Measurements from ENCODE around the gene TEX48. TPM values are rescaled to one million over a fixed set of nuclear protein-coding genes. Genes with fewer than 3 reads are reported as not detected.

TEX48 gene
- total RNA-seq, 1 experiment from 2014 or later, result not detected

DNA sequence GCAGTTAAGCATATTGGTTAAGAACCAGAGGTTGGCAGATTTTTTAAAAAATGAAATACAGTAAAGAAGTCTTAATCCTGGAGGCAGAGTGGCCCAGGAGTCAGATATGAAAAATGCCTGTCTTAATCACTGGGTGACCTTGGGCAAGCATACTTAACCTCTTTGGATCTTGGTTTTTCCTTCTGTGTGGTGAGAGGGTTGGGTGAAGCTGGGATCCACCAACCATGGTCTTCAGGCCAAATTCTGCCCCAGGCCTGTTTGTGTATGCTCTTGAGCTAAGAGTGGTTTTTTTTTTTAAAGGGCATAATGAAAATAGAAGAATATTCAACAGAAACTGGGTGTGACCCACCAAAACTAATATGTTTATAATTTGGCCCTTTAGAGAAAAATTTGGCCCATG lies 20.0 kb upstream of the TEX48 start:
- Histone ChIP-seq H3K4me3 (ENCODE audit: low read depth, low read length) (no peak overlapping the region), H3K27me3 (replicated peaks; ENCODE audit: control insufficient read depth, insufficient read depth, low read length) (no peaks in the 10 kb centered on the region; the same call in 1 of the 2 replicates), H3K36me3 (ENCODE audit: control insufficient read depth, insufficient read depth, low read length) (no peaks in the 10 kb centered on the region), H3K4me1 (no peaks in the 10 kb centered on the region), H3K9me3 (no peaks in the 10 kb centered on the region)
- intact Hi-C loops (cut with micrococcal nuclease; ENCODE audit: unreplicated experiment), result no loop called here
- Mint-ChIP-seq H3K4me1 (ENCODE audit: low read depth, unreplicated experiment) (no peaks in the 10 kb centered on the region), H3K36me3 (ENCODE audit: insufficient read depth, unreplicated experiment) (no peaks in the 10 kb centered on the region), H3K27ac (ENCODE audit: unreplicated experiment) (no peak overlapping the region), H3K27me3 (ENCODE audit: insufficient read depth, unreplicated experiment) (no peaks in the 10 kb centered on the region), H3K9me3 (ENCODE audit: unreplicated experiment) (no peaks in the 10 kb centered on the region), H3K4me3 (ENCODE audit: unreplicated experiment) (no peak overlapping the region)
- TF ChIP-seq, protein P1, sequence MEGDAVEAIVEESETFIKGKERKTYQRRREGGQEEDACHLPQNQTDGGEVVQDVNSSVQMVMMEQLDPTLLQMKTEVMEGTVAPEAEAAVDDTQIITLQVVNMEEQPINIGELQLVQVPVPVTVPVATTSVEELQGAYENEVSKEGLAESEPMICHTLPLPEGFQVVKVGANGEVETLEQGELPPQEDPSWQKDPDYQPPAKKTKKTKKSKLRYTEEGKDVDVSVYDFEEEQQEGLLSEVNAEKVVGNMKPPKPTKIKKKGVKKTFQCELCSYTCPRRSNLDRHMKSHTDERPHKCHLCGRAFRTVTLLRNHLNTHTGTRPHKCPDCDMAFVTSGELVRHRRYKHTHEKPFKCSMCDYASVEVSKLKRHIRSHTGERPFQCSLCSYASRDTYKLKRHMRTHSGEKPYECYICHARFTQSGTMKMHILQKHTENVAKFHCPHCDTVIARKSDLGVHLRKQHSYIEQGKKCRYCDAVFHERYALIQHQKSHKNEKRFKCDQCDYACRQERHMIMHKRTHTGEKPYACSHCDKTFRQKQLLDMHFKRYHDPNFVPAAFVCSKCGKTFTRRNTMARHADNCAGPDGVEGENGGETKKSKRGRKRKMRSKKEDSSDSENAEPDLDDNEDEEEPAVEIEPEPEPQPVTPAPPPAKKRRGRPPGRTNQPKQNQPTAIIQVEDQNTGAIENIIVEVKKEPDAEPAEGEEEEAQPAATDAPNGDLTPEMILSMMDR (IDR thresholded peaks at IDR 0.05; ENCODE audit: insufficient read depth in 1 of 2, low read depth in 1 of 2, low read length in 1 of 2, severe bottlenecking in 1 of 2, unreplicated experiment in 1 of 2), result no peak
- POLR2A ChIA-PET, result no interaction called here
- CTCF ChIA-PET, result no interaction called here
- DNase-seq, result no peak
- BruUV-seq (replicated peaks), result no TSS peak

DNA sequence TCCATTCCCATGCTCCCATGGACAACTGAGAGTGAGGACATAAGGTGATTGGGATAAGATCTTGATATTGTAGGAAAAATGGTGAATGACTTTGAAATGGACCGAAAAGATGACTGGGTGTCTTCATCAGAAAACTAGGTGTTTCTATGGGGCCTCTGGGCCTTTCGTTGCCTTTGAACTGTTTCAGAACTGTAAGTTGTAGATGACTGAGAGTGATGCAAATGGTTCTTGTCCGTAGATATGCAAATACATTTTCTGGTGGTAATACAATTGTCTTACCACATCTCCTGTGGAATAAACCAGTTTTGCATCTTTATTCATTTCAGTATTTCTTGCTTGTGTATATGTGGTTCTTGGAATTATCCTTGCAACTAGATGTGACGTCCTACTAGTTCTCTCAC lies 16.0 kb upstream of the TEX48 start:
- H3K4me1 ChIP-seq, result no peaks in the 10 kb centered on the region
- intact Hi-C loops (cut with micrococcal nuclease; ENCODE audit: unreplicated experiment), result no loop called here
- no peaks in the 10 kb centered on the region for H3K27me3 ChIP-seq (replicated peaks; ENCODE audit: control insufficient read depth, insufficient read depth, low read length)
- no peaks in the 10 kb centered on the region for H3K9me3 ChIP-seq
- Mint-ChIP-seq H3K4me1 (ENCODE audit: low read depth, unreplicated experiment) (no peaks in the 10 kb centered on the region), H3K4me3 (ENCODE audit: unreplicated experiment) (no peak overlapping the region), H3K36me3 (ENCODE audit: insufficient read depth, unreplicated experiment) (no peaks in the 10 kb centered on the region), H3K27ac (ENCODE audit: unreplicated experiment) (no peak overlapping the region), H3K9me3 (ENCODE audit: unreplicated experiment) (no peaks in the 10 kb centered on the region), H3K27me3 (ENCODE audit: insufficient read depth, unreplicated experiment) (no peaks in the 10 kb centered on the region)
- POLR2A ChIA-PET, result no interaction called here
- TF ChIP-seq, protein P1 (IDR thresholded peaks at IDR 0.05; ENCODE audit: insufficient read depth in 1 of 2, low read depth in 1 of 2, low read length in 1 of 2, severe bottlenecking in 1 of 2, unreplicated experiment in 1 of 2), result no peak
- no peak for DNase-seq
- BruUV-seq (replicated peaks), result no TSS peak
- CTCF ChIA-PET, result no interaction called here
- H3K4me3 ChIP-seq (ENCODE audit: low read depth, low read length), result no peak overlapping the region
- no peaks in the 10 kb centered on the region for H3K36me3 ChIP-seq (ENCODE audit: control insufficient read depth, insufficient read depth, low read length)

DNA sequence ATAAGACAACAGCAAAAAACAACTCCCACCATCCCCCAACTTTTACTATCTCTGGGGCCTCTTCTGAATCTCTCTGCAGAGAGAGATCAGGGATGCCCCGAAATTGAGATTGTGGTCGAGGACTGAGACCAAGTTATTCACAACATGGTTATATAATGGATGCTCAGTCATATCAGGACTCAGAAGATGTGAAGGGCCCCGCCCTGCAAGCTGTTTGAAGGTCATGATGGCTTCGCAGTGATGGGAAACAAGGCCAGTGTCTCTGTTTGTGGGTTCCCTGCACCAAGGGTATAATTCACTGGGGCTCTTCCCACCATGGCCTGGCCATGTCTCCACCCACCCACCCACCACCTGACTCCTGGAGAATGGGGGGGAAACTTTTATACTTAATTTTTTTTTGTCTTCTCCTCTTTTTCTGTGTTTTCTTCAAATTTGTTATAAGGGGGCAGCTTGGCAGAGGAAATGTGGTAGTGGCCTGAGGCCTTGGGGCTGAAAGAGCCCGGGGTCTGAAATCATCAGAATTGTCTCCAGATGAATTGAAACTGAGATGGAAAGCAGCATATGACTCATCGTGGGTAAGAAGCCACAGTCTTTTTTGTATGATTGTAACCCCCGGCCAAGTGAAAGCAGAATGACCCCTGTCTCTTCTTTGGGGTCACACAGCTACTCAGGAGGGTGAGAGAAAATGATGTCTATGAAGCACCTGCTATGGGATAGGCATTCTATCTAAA lies 15.0 kb upstream of the TEX48 start:
- no peaks in the 10 kb centered on the region for H3K4me1 ChIP-seq
- BruUV-seq (replicated peaks), result no TSS peak
- no peak overlapping the region for H3K4me3 ChIP-seq (ENCODE audit: low read depth, low read length)
- H3K36me3 ChIP-seq (ENCODE audit: control insufficient read depth, insufficient read depth, low read length), result no peaks in the 10 kb centered on the region
- no peaks in the 10 kb centered on the region for H3K9me3 ChIP-seq
- H3K4me1 Mint-ChIP-seq (ENCODE audit: low read depth, unreplicated experiment), result no peaks in the 10 kb centered on the region
- H3K27me3 ChIP-seq (replicated peaks; ENCODE audit: control insufficient read depth, insufficient read depth, low read length), result no peaks in the 10 kb centered on the region
- TF ChIP-seq, protein P1 (IDR thresholded peaks at IDR 0.05; ENCODE audit: insufficient read depth in 1 of 2, low read depth in 1 of 2, low read length in 1 of 2, severe bottlenecking in 1 of 2, unreplicated experiment in 1 of 2), result no peak
- DNase-seq, result no peak
- no peak overlapping the region for H3K27ac Mint-ChIP-seq (ENCODE audit: unreplicated experiment)
- H3K4me3 Mint-ChIP-seq (ENCODE audit: unreplicated experiment), result no peak overlapping the region
- H3K27me3 Mint-ChIP-seq (ENCODE audit: insufficient read depth, unreplicated experiment), result no peaks in the 10 kb centered on the region
- CTCF ChIA-PET, result no interaction called here
- POLR2A ChIA-PET, result no interaction called here
- no peaks in the 10 kb centered on the region for H3K9me3 Mint-ChIP-seq (ENCODE audit: unreplicated experiment)
- intact Hi-C loops (cut with micrococcal nuclease; ENCODE audit: unreplicated experiment), result no loop called here
- no peaks in the 10 kb centered on the region for H3K36me3 Mint-ChIP-seq (ENCODE audit: insufficient read depth, unreplicated experiment)

Data from Caco-2 (cell line).